Epithelial cell of esophagus (primary cell): Measurements from ENCODE around the gene ZNF439.
"Not testable (repeated sequence)": the region's sequence is repeated elsewhere in the genome, so short reads cannot be mapped to it uniquely, and the experiment has no call there.

ENCODE experiments used
- DNase-seq: peaks from one replicate; pipeline ENCODE4 v3.0.0; 2010; ENCODE audit warnings: low read depth
- H3K4me3 ChIP-seq: 2 replicates; pipeline ENCODE4 v1.5.1; 2011; ENCODE audit warnings: mild to moderate bottlenecking, low read length, control low read depth
- TF ChIP-seq, protein P1 (sequence below): IDR thresholded peaks from 2 replicates; pipeline ENCODE4 v1.5.1; 2011; ENCODE audit warnings: low read depth, mild to moderate bottlenecking, low read length, control low read depth, inconsistent platforms; ENCODE audit not compliant: insufficient read depth; ENCODE audit errors: missing control alignments

The ZNF439 gene

DNA sequence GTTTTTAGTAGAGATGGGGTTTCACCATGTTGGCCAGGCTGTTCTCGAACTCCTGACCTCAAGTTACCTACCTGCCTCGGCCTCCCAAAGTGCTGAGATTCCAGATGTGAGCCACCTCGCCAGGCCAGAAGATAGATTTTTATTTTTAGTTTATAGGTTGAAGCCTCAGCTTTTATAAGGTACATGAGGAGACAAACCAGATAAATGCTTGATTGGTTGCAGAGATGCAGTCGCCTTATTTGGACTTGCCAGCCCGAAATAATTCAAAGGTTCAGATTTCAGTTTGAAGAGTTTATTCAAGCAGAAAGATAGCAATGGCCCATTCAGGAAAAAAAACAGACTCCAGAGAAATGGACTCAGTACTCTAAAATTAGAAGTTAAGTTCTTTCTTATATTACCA is 42.1 kb downstream of the ZNF439 start:
- no peak overlapping the region for H3K4me3 ChIP-seq
- TF ChIP-seq, protein P1, sequence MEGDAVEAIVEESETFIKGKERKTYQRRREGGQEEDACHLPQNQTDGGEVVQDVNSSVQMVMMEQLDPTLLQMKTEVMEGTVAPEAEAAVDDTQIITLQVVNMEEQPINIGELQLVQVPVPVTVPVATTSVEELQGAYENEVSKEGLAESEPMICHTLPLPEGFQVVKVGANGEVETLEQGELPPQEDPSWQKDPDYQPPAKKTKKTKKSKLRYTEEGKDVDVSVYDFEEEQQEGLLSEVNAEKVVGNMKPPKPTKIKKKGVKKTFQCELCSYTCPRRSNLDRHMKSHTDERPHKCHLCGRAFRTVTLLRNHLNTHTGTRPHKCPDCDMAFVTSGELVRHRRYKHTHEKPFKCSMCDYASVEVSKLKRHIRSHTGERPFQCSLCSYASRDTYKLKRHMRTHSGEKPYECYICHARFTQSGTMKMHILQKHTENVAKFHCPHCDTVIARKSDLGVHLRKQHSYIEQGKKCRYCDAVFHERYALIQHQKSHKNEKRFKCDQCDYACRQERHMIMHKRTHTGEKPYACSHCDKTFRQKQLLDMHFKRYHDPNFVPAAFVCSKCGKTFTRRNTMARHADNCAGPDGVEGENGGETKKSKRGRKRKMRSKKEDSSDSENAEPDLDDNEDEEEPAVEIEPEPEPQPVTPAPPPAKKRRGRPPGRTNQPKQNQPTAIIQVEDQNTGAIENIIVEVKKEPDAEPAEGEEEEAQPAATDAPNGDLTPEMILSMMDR: no peak
- no peak for DNase-seq

- TF ChIP-seq, protein P1: no peak
- DNase-seq: no peak
- H3K4me3 ChIP-seq: no peak overlapping the region
Observed at GRCh38 chr19:11894851-11895250, 46.3 kb downstream of the ZNF439 start.

DNA sequence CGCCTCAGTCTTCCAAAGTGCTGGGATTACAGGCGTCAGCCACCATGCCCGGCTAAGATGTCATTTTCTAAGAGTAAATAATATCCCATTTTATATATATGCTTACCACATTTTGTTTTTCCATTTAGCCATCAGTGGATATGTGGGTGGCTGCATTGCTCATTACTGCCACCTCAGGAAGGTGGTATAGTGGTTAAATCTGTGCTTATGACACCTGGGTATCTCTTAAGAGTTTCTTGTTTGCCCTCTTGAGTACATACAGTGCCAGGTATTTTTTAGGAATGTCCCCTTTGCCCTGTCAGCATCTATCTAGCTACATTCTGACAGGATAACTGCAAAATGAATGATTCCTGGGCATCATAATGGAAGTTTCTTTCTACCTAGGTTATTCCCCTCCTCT is 53.7 kb downstream of the ZNF439 start:
- TF ChIP-seq, protein P1: no peak
- H3K4me3 ChIP-seq: no peak overlapping the region
- no peak for DNase-seq

- no peak for DNase-seq
- TF ChIP-seq, protein P1: no peak
- H3K4me3 ChIP-seq: no peak overlapping the region
Observed at GRCh38 chr19:11905928-11906327, 57.4 kb downstream of the ZNF439 start.

DNA sequence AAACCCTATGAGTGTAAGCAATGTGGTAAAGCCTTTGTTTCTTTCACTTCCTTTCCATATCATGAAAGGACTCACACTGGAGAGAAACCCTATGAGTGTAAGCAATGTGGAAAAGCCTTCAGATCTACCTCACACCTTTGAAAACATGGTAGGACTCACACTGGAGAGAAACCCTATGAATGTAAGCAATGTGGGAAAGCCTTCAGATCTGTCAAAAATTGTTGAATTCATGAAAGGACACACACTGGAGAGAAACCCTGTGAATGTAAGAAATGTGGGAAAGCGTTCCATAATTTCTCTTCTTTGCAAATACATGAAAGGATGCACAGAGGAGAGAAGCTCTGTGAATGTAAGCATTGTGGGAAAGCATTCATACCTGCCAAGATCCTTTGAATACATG is 63.4 kb downstream of the ZNF439 start:
- H3K4me3 ChIP-seq, DNase-seq: not testable (repeated sequence)

- DNase-seq: peak; percentile 10
- not testable (repeated sequence) for H3K4me3 ChIP-seq
Observed at GRCh38 chr19:11914417-11915051, 66.0 kb downstream of the ZNF439 start.
